Testis (tissue), 3 donors: Measurements from ENCODE around the gene ST6GALNAC5. TPM values are rescaled to one million over a fixed set of nuclear protein-coding genes. Genes with fewer than 3 reads are reported as not detected.

Source experiments
- DNase-seq: peaks from one replicate; pipeline ENCODE4 v3.0.0-alpha.2; 2019
- H3K27ac ChIP-seq, 2 donors: fragments of 200-600 bp; sonication (generic); one replicate each; pipeline ENCODE4 v1.5.1; 2019
- H3K27me3 ChIP-seq: fragments of 200-600 bp; sonication (generic); one replicate; pipeline ENCODE4 v1.5.1; 2019
- H3K36me3 ChIP-seq: fragments of 200-600 bp; sonication (generic); one replicate; pipeline ENCODE4 v1.5.1; 2017; ENCODE audit warnings: low read depth; ENCODE audit errors: missing control alignments
- H3K4me1 ChIP-seq: fragments of 200-600 bp; sonication (generic); one replicate; pipeline ENCODE4 v1.5.1; 2019
- H3K4me3 ChIP-seq, 2 donors: fragments of 200-600 bp; sonication (generic); one replicate each; pipeline ENCODE4 v1.5.1; 2017 to 2019
- H3K9me3 ChIP-seq: fragments of 200-600 bp; sonication (generic); one replicate; pipeline ENCODE4 v1.5.1; 2017
- CTCF ChIP-seq, 3 experiments: fragments of 450-650 bp in 2 of 3; fragments of 200-600 bp in 1 of 3; sonication (generic) in 1 of 3; IDR thresholded peaks; one replicate each; pipeline ENCODE4 v1.5.1; 2016 to 2019; ENCODE audit warnings: antibody characterized with exemption in 3 of 3, mild to moderate bottlenecking in 2 of 3, moderate library complexity in 1 of 3
- POLR2A ChIP-seq: fragments of 450-650 bp; IDR thresholded peaks from one replicate; pipeline ENCODE4 v1.6.1; 2017; ENCODE audit warnings: antibody characterized with exemption, mild to moderate bottlenecking, moderate library complexity
- WGBS, 2 donors: methylation state at CpG; one replicate each; pipeline ENCODE4 v1.1.5; 2018; 5-methylcytosine and 5-hydroxymethylcytosine counted together
- intact Hi-C: fragments of 100-400 bp; cut with DNase I; formaldehyde crosslinking; loops from one replicate; pipeline ENCODE4 v1.15.1; 2023; ENCODE audit warnings: low total_unique reads
- polyA plus RNA-seq: library from polyadenylated mRNA; stranded (reverse); fragments of 350-450 nt; fragmentation: Illumina TruSeq; extraction: RNeasy Lipid Tissue Mini Kit (QIAGEN cat#74804); gene quantifications from one replicate; pipeline ENCODE4 v1.2.3, GENCODE V29; 2014; ENCODE audit warnings: low read depth, low replicate concordance; ENCODE audit not compliant: insufficient read depth
- total RNA-seq, 2 donors: library from RNA; depleted of rRNA; stranded (reverse); fragments of >200 nt; gene quantifications; one replicate each; pipeline ENCODE4 v1.2.3, GENCODE V29; 2016

The ST6GALNAC5 gene
- total and polyA plus RNA-seq, 3 donors from 2014 or later: 3.1 to 26.6 (median 11.1) TPM

DNA sequence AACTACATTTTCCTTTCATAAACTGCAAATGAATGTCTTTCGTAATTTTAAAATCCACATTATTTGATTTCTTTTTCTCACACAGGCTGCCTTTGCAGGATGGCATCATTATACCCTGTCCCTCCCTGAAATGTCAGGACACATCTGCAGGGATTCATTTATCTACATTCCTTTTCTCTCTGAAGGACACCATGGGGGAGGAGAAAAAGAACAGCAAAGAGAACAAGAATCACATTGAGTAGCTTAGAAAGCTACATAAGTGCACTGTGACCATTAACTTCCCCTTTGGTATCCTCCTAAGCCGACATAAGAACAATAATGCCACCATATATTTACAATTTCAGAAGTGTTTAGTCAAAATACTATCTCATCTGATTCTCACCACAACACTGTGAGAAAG is 222.5 kb downstream of the ST6GALNAC5 start:
- TF ChIP-seq POLR2A: no peak
- TF ChIP-seq CTCF (IDR thresholded peaks at IDR 0.05): no peak
- 51 to 52% methylated on average over 2 of the region's 2 CpGs for WGBS, 2 donors
- DNase-seq: no peak
- no peaks in the 10 kb centered on the region for H3K36me3 ChIP-seq
- no peaks in the 10 kb centered on the region for H3K4me1 ChIP-seq
- intact Hi-C loops: no loop called here
- H3K4me3 ChIP-seq: no peak overlapping the region
- no peak overlapping the region for H3K27ac ChIP-seq
- no peaks in the 10 kb centered on the region for H3K27me3 ChIP-seq
- H3K9me3 ChIP-seq: no peaks in the 10 kb centered on the region

GRCh38 chr1:77095236-77095635 is 228.0 kb downstream of the ST6GALNAC5 start:
- TF ChIP-seq POLR2A: no peak
- no peak for TF ChIP-seq CTCF (IDR thresholded peaks at IDR 0.05)

GRCh38 chr1:77096496-77097255 is 229.4 kb downstream of the ST6GALNAC5 start:
- WGBS, 2 donors: 86 to 87% methylated on average over 9 of the region's 9 CpGs
- Histone ChIP-seq H3K9me3 (no peaks in the 10 kb centered on the region), H3K4me1 (no peaks in the 10 kb centered on the region), H3K36me3 (no peaks in the 10 kb centered on the region), H3K27me3 (no peaks in the 10 kb centered on the region), H3K27ac (no peak overlapping the region), H3K4me3 (no peak overlapping the region)
- DNase-seq: no peak
- intact Hi-C loops: no loop called here
- TF ChIP-seq POLR2A (no peak), CTCF (IDR thresholded peaks at IDR 0.05) (no peak)

More at GRCh38 chr1:77095236-77095635, 228.0 kb downstream of the ST6GALNAC5 start:
- H3K27me3 ChIP-seq: no peaks in the 10 kb centered on the region
- H3K9me3 ChIP-seq: no peaks in the 10 kb centered on the region
- no peaks in the 10 kb centered on the region for H3K36me3 ChIP-seq
- no peak overlapping the region for H3K4me3 ChIP-seq
- H3K4me1 ChIP-seq: no peaks in the 10 kb centered on the region
- 74 to 80% methylated on average over 1 of the region's 1 CpG for WGBS, 2 donors
- H3K27ac ChIP-seq: no peak overlapping the region
- intact Hi-C loops: no loop called here
- DNase-seq: no peak

DNA sequence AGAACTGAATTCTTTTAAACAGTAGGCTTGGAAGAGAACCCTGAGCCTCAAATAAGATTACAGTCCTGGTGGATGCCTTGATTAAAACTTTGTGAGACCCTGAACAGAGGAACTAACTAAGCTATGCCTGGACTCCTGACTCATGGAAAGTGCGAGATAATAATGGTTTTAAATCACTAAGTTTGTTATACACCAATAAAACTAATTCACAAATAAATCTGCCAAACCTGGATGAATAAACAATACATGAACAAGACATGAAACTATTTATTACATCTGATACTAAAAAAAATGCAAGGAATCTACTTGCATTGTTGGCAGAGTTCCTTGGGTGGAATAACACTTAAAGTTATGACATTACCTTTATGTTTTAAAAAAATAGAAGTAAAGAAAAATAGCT is 233.6 kb downstream of the ST6GALNAC5 start:
- no peak for DNase-seq
- 71 to 79% methylated on average over 1 of the region's 1 CpG for WGBS, 2 donors
- intact Hi-C loops: no loop called here
- Histone ChIP-seq H3K4me3 (no peak overlapping the region), H3K36me3 (no peaks in the 10 kb centered on the region), H3K27me3 (no peaks in the 10 kb centered on the region), H3K27ac (no peak overlapping the region), H3K4me1 (no peaks in the 10 kb centered on the region), H3K9me3 (no peaks in the 10 kb centered on the region)
- no peak for TF ChIP-seq CTCF (IDR thresholded peaks at IDR 0.05)
- TF ChIP-seq POLR2A: no peak

DNA sequence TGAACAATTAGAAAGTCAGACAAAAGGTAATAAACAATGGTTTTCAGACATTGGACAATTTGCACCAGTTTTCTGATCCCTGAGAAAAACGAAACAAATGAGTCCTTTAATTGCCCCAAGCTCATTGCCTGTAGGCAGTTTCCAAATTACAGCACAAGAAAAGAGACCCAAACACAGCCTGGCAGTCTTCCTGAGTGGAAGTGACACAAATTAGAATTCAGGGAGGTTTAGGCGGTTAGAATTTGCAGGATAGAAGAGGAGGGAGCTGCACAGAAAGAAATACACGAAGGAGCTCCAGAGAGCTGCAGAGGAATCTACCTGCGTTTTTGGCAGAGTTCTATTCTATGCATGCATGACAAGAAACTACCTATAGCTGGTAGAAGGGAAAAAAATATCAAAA is 236.2 kb downstream of the ST6GALNAC5 start:
- 74 to 89% methylated on average over 4 of the region's 4 CpGs for WGBS, 2 donors
- Histone ChIP-seq H3K4me1 (no peaks in the 10 kb centered on the region), H3K4me3 (no peak overlapping the region), H3K36me3 (no peaks in the 10 kb centered on the region), H3K27me3 (no peaks in the 10 kb centered on the region), H3K27ac (no peak overlapping the region), H3K9me3 (no peaks in the 10 kb centered on the region)
- TF ChIP-seq CTCF (IDR thresholded peaks at IDR 0.05): no peak
- TF ChIP-seq POLR2A: no peak
- intact Hi-C loops: no loop called here
- DNase-seq: no peak
